B cell (primary cell): ENCODE results near the gene PCBP2. TPM values are rescaled to one million over a fixed set of nuclear protein-coding genes. Genes with fewer than 3 reads are reported as not detected.

ENCODE experiments used
- ATAC-seq: fragments of 200-7000 bp; cut with Tn5 transposase; one replicate; pipeline ENCODE4 v1.10.0; 2021; ENCODE audit warnings: low read depth, mild to moderate bottlenecking, moderate number of reproducible peaks, moderate library complexity
- CTCF ChIA-PET: fragments of 350-600 bp; sonication (Branson Sonifier 250); formaldehyde crosslinking; loops from one replicate; lab custom pipeline; 2021; ENCODE audit warnings: antibody characterized with exemption, inconsistent platforms; lab: Charles Lee
- POLR2A ChIA-PET: fragments of 350-600 bp; sonication (Branson Sonifier 250); formaldehyde crosslinking; loops from one replicate; lab custom pipeline; 2021; ENCODE audit warnings: antibody characterized with exemption; lab: Charles Lee
- DNase-seq: peaks from one replicate; pipeline ENCODE4 v3.0.0; 2013
- H2AFZ ChIP-seq: 2 replicates; pipeline ENCODE4 v1.6.1; 2012; ENCODE audit warnings: mild to moderate bottlenecking, low read depth, low read length; ENCODE audit not compliant: insufficient read depth, poor library complexity, severe bottlenecking
- H3K27ac ChIP-seq, 2 donors: 1 replicate in 1 of 2; 2 replicates in 1 of 2; pipeline ENCODE4 v1.5.1; 2012 to 2013; ENCODE audit warnings: low read length in 2 of 2, mild to moderate bottlenecking in 2 of 2, moderate library complexity in 1 of 2
- H3K27me3 ChIP-seq, 4 experiments: fragments of 200-600 bp in 1 of 4; sonication (generic) in 1 of 4; replicated peaks in 1 of 4; 1 replicate in 2 of 4; 2 replicates in 2 of 4; pipeline versions ENCODE4 v1.6.1 to v1.7.0; 2013 to 2016; ENCODE audit warnings: low read length in 3 of 4, mild to moderate bottlenecking in 2 of 4, mixed read lengths in 1 of 4, moderate library complexity in 1 of 4; ENCODE audit not compliant: insufficient read depth in 4 of 4, control insufficient read depth in 3 of 4; ENCODE audit errors: control extremely low read depth in 1 of 4
- H3K36me3 ChIP-seq, 2 experiments: replicated peaks in 1 of 2; 1 replicate in 1 of 2; 2 replicates in 1 of 2; pipeline versions ENCODE4 v1.6.1 to v1.7.1; 2013; ENCODE audit warnings: low read length in 1 of 2; ENCODE audit not compliant: insufficient read depth in 2 of 2, control insufficient read depth in 1 of 2; ENCODE audit errors: control extremely low read depth in 1 of 2, extremely low read depth in 1 of 2
- H3K4me1 ChIP-seq, 2 donors: fragments of 200-600 bp in 1 of 2; sonication (generic) in 1 of 2; 1 replicate in 1 of 2; 2 replicates in 1 of 2; pipeline versions ENCODE4 v1.5.1 to v1.6.1; 2013 to 2017; ENCODE audit warnings: low read length in 2 of 2; ENCODE audit not compliant: control insufficient read depth in 2 of 2, insufficient read depth in 2 of 2
- H3K4me2 ChIP-seq: replicated peaks from 2 replicates; pipeline ENCODE3; 2012; ENCODE audit warnings: mild to moderate bottlenecking, low read depth, low read length; ENCODE audit not compliant: poor library complexity, severe bottlenecking
- H3K4me3 ChIP-seq, 5 experiments: fragments of 200-600 bp in 1 of 5; sonication (generic) in 1 of 5; 1 replicate in 3 of 5; 2 replicates in 2 of 5; pipeline versions ENCODE4 v1.5.1 to v1.7.0; 2011 to 2016; ENCODE audit warnings: low read length in 4 of 5, mild to moderate bottlenecking in 4 of 5, low read depth in 2 of 5, control low read depth in 1 of 5, moderate library complexity in 1 of 5; ENCODE audit not compliant: insufficient read depth in 1 of 5; ENCODE audit errors: control extremely low read depth in 1 of 5, extremely low read depth in 1 of 5
- H3K79me2 ChIP-seq: fragments of 200-600 bp; sonication (generic); one replicate; pipeline ENCODE4 v1.6.0; 2016; ENCODE audit warnings: low read length; ENCODE audit not compliant: control insufficient read depth, insufficient read depth
- H3K9ac ChIP-seq: fragments of 200-600 bp; sonication (generic); 2 replicates; pipeline ENCODE4 v1.6.1; 2017; ENCODE audit warnings: mild to moderate bottlenecking, low read length, moderate library complexity
- H3K9me3 ChIP-seq, 3 donors: one replicate each; pipeline versions ENCODE4 v1.6.1 to v1.7.1; 2013; ENCODE audit warnings: low read length in 2 of 3; ENCODE audit not compliant: control insufficient read depth in 2 of 3, insufficient read depth in 1 of 3; ENCODE audit errors: control extremely low read depth in 1 of 3
- H4K20me1 ChIP-seq: 2 replicates; pipeline ENCODE4 v1.6.0; 2012; ENCODE audit warnings: mild to moderate bottlenecking, low read length; ENCODE audit not compliant: insufficient read depth, control insufficient read depth, poor library complexity, severe bottlenecking
- H3K27ac Mint-ChIP-seq: one replicate; pipeline ENCODE4 v1.8.0; 2021; ENCODE audit warnings: mixed read lengths
- H3K27me3 Mint-ChIP-seq: one replicate; pipeline ENCODE4 v1.8.0; 2021; ENCODE audit warnings: mixed read lengths
- H3K4me1 Mint-ChIP-seq: one replicate; pipeline ENCODE4 v1.8.0; 2021; ENCODE audit warnings: mixed read lengths
- H3K4me3 Mint-ChIP-seq: one replicate; pipeline ENCODE4 v1.8.0; 2021; ENCODE audit warnings: mixed read lengths
- H3K9me3 Mint-ChIP-seq: one replicate; pipeline ENCODE4 v1.8.0; 2022; ENCODE audit warnings: mixed read lengths; ENCODE audit not compliant: insufficient read depth
- CTCF ChIP-seq: fragments of 200-600 bp; IDR thresholded peaks from one replicate; pipeline ENCODE4 v1.8.0; 2022; ENCODE audit warnings: antibody characterized with exemption, mild to moderate bottlenecking
- EZH2 ChIP-seq: IDR thresholded peaks from 2 replicates; pipeline ENCODE4 v1.6.1; 2012; ENCODE audit warnings: borderline replicate concordance, low read depth, mild to moderate bottlenecking, moderate library complexity, low read length; ENCODE audit not compliant: insufficient read depth, poor library complexity, severe bottlenecking
- WGBS: methylation state at CpG from one replicate; pipeline ENCODE4 v1.1.5; 2013; ENCODE audit warnings: missing lambda C conversion rate; ENCODE audit not compliant: insufficient coverage; 5-methylcytosine and 5-hydroxymethylcytosine counted together
- intact Hi-C: fragments of 100-400 bp; cut with micrococcal nuclease; formaldehyde crosslinking; loops from one replicate; pipeline ENCODE4 v1.10.0; 2022
- polyA plus RNA-seq: library from polyadenylated mRNA; depleted of rRNA; stranded (reverse); fragments of >200 nt; gene quantifications from 2 replicates; pipeline ENCODE4 v1.2.3, GENCODE V29; 2012
- total RNA-seq, 2 donors: library from RNA; stranded (reverse); fragments of 120-200 nt in 1 of 2; gene quantifications; 1 replicate in 1 of 2; 2 replicates in 1 of 2; pipeline versions ENCODE4 v1.2.3 to v1.2.4, GENCODE V29; 2013 to 2022

PCBP2 gene
- total and polyA plus RNA-seq, 2 donors (not counting 1 experiment from before 2014, with no cell fraction given): 492 to 944 TPM

GRCh38 chr12:53500776-53501614 is 49.1 kb downstream of the PCBP2 start, which contains the start of gene TARBP2:
Gene TARBP2, plus strand, starts transcription at chr12:53501283. Its CDS starts 126 bp downstream, at chr12:53501409.
- Mint-ChIP-seq H3K4me1 (peaks cover 29% of the 10 kb centered on the region), H3K4me3 (peak within 1 kb of the TSS; percentile 92), H3K9me3 (no peaks in the 10 kb centered on the region), H3K27ac (peak within 1 kb of the TSS; percentile 97), H3K27me3 (no peaks in the 10 kb centered on the region)
- DNase-seq (peak; percentile 99), ATAC-seq (peak; percentile 79)
- Histone ChIP-seq H2AFZ (peak within 1 kb of the TSS; percentile 94), H3K4me3 (peak within 1 kb of the TSS; percentile 65 to 94 (median 76)), H3K9ac (peak within 1 kb of the TSS; percentile 99), H4K20me1 (no peaks in the 10 kb centered on the region), H3K79me2 (peaks cover 21% of the 10 kb centered on the region), H3K4me2 (peak within 1 kb of the TSS; percentile 85), H3K36me3 (peaks cover 0 to 17% of the 10 kb centered on the region in 2 experiments), H3K4me1 (peaks cover 22 to 28% of the 10 kb centered on the region in 2 donors), H3K9me3 (peaks cover 0 to 6% (median 0%) of the 10 kb centered on the region in 3 donors), H3K27me3 (no peaks in the 10 kb centered on the region), H3K27ac (peak within 1 kb of the TSS; percentile 95 to 97)
- intact Hi-C loops: loop anchor here (1.0 to 2.0 kb wide), 11 partner anchors 8 to 495 kb away; partner anchors contain the start of genes ATF7, CALCOCO1, CSAD and EIF4B
- POLR2A ChIA-PET: interaction anchor here (0.6 to 2.6 kb wide), 15 partner anchors 7 to 422 kb away, joined by 3 to 15 read pairs (median 3); partner anchors contain the start of genes AAAS, ATP5MC2, PRR13 and SP1
- WGBS: under 1% methylated on average over 71 of the region's 74 CpGs
- CTCF ChIA-PET: interaction anchor here (0.9 to 3.5 kb wide), 13 partner anchors 8 to 287 kb away, joined by 3 to 27 read pairs (median 5); partner anchors contain the start of genes AAAS and SP1
- TF ChIP-seq EZH2 (no peak), CTCF (no peak)
